Mesendoderm (in vitro differentiated cells): ENCODE results near the gene BTBD8.

Experiments used
- DNase-seq: peaks from one replicate; pipeline ENCODE4 v3.0.0; 2013
- H2AK5ac ChIP-seq: 2 replicates; pipeline ENCODE4 v1.6.1; 2013; ENCODE audit warnings: low read length, inconsistent platforms
- H2BK120ac ChIP-seq: 2 replicates; pipeline ENCODE4 v1.6.1; 2013; ENCODE audit warnings: low read depth, mild to moderate bottlenecking, low read length, moderate library complexity, mixed read lengths
- H2BK15ac ChIP-seq: replicated peaks from 2 replicates; pipeline ENCODE4 v1.6.1; 2013; ENCODE audit warnings: low read depth, mild to moderate bottlenecking, moderate library complexity
- H2BK5ac ChIP-seq: 2 replicates; pipeline ENCODE4 v1.6.1; 2013; ENCODE audit warnings: low read length, inconsistent platforms
- H3K18ac ChIP-seq: 2 replicates; pipeline ENCODE4 v1.6.1; 2013; ENCODE audit warnings: mild to moderate bottlenecking, low read length, mixed read lengths
- H3K23ac ChIP-seq: one replicate; pipeline ENCODE4 v1.6.1; 2013; ENCODE audit warnings: low read length
- H3K27ac ChIP-seq: 2 replicates; pipeline ENCODE4 v1.5.1; 2013; ENCODE audit warnings: low read depth, mild to moderate bottlenecking, inconsistent platforms, low read length, moderate library complexity
- H3K27me3 ChIP-seq: 2 replicates; pipeline ENCODE4 v1.6.1; 2013; ENCODE audit warnings: low read length, control low read depth, mild to moderate bottlenecking, inconsistent platforms; ENCODE audit not compliant: insufficient read depth, poor library complexity
- H3K36me3 ChIP-seq: 2 replicates; pipeline ENCODE4 v1.6.1; 2013; ENCODE audit warnings: low read length, inconsistent platforms; ENCODE audit not compliant: control insufficient read depth, insufficient read depth
- H3K4ac ChIP-seq: one replicate; pipeline ENCODE4 v1.6.1; 2013; ENCODE audit warnings: low read depth, mild to moderate bottlenecking, low read length, moderate library complexity
- H3K4me1 ChIP-seq: 2 replicates; pipeline ENCODE4 v1.6.1; 2013; ENCODE audit warnings: low read depth, low read length, inconsistent platforms; ENCODE audit not compliant: control insufficient read depth
- H3K4me2 ChIP-seq: 2 replicates; pipeline ENCODE4 v1.6.1; 2013; ENCODE audit warnings: low read length
- H3K4me3 ChIP-seq: 2 replicates; pipeline ENCODE4 v1.5.1; 2013; ENCODE audit warnings: mild to moderate bottlenecking, low read length
- H3K56ac ChIP-seq: one replicate; pipeline ENCODE4 v1.6.1; 2013; ENCODE audit warnings: low read length
- H3K79me1 ChIP-seq: 2 replicates; pipeline ENCODE4 v1.6.1; 2013; ENCODE audit warnings: low read length, inconsistent platforms
- H3K79me2 ChIP-seq: 2 replicates; pipeline ENCODE4 v1.6.1; 2013; ENCODE audit warnings: mild to moderate bottlenecking, low read length; ENCODE audit not compliant: control insufficient read depth, insufficient read depth
- H3K9ac ChIP-seq: 2 replicates; pipeline ENCODE4 v1.6.1; 2013; ENCODE audit warnings: low read length, inconsistent platforms
- H4K5ac ChIP-seq: one replicate; pipeline ENCODE4 v1.6.1; 2013; ENCODE audit warnings: low read length
- H4K8ac ChIP-seq: one replicate; pipeline ENCODE4 v1.6.1; 2013; ENCODE audit warnings: low read depth, mild to moderate bottlenecking, control low read depth, low read length, moderate library complexity
- whole genome bisulfite sequencing: extraction: QIAGEN DNeasy Blood & Tissue Kit; methylation state at CpG from one replicate; pipeline ENCODE4 v1.1.7; 2013; ENCODE audit warnings: low lambda C conversion rate, missing lambda C conversion rate; ENCODE audit not compliant: insufficient coverage; ENCODE audit errors: extremely low coverage; 5-methylcytosine and 5-hydroxymethylcytosine counted together

The BTBD8 gene

GRCh38 chr1:92040971-92041370 lies 39.2 kb upstream of the BTBD8 start:
- Histone ChIP-seq H3K4me3 (no peak overlapping the region), H3K56ac (no peak overlapping the region), H3K36me3 (no peaks in the 10 kb centered on the region), H2BK120ac (no peak overlapping the region), H4K5ac (no peak overlapping the region), H3K4me2 (no peak overlapping the region), H3K18ac (no peak overlapping the region), H2BK15ac (no peak overlapping the region), H4K8ac (no peak overlapping the region), H3K4me1 (no peaks in the 10 kb centered on the region), H3K9ac (no peak overlapping the region), H3K27me3 (no peaks in the 10 kb centered on the region), H3K79me2 (no peaks in the 10 kb centered on the region), H3K79me1 (no peaks in the 10 kb centered on the region), H2AK5ac (no peak overlapping the region), H2BK5ac (no peak overlapping the region), H3K23ac (no peak overlapping the region), H3K27ac (no peak overlapping the region), H3K4ac (no peak overlapping the region)
- no CpG with 5 or more reads among the region's 1 CpG for WGBS
- DNase-seq, result no peak

GRCh38 chr1:92043621-92044020 lies 36.5 kb upstream of the BTBD8 start:
- no peak overlapping the region for H2AK5ac ChIP-seq
- no peak overlapping the region for H3K9ac ChIP-seq
- no CpG with 5 or more reads among the region's 5 CpGs for WGBS

GRCh38 chr1:92045766-92046495 lies 34.2 kb upstream of the BTBD8 start:
- H4K5ac ChIP-seq, result no peak overlapping the region
- no peak overlapping the region for H3K56ac ChIP-seq
- H3K23ac ChIP-seq, result no peak overlapping the region
- no peak for DNase-seq
- no peak overlapping the region for H3K4me2 ChIP-seq
- no peaks in the 10 kb centered on the region for H3K36me3 ChIP-seq
- H3K79me1 ChIP-seq, result no peaks in the 10 kb centered on the region
- no peak overlapping the region for H3K9ac ChIP-seq
- H3K18ac ChIP-seq, result no peak overlapping the region
- no CpG with 5 or more reads among the region's 2 CpGs for WGBS
- no peaks in the 10 kb centered on the region for H3K4me1 ChIP-seq
- H3K4ac ChIP-seq, result no peak overlapping the region
- no peak overlapping the region for H3K4me3 ChIP-seq
- no peak overlapping the region for H2BK15ac ChIP-seq
- no peak overlapping the region for H2BK120ac ChIP-seq
- H4K8ac ChIP-seq, result no peak overlapping the region
- no peak overlapping the region for H2BK5ac ChIP-seq
- H2AK5ac ChIP-seq, result no peak overlapping the region
- H3K79me2 ChIP-seq, result no peaks in the 10 kb centered on the region
- no peak overlapping the region for H3K27ac ChIP-seq
- H3K27me3 ChIP-seq, result no peaks in the 10 kb centered on the region

More at GRCh38 chr1:92043621-92044020, 36.5 kb upstream of the BTBD8 start:
- Histone ChIP-seq H3K4ac (no peak overlapping the region), H3K4me1 (no peaks in the 10 kb centered on the region), H3K18ac (no peak overlapping the region), H3K79me2 (no peaks in the 10 kb centered on the region), H3K56ac (no peak overlapping the region), H3K4me3 (no peak overlapping the region), H4K8ac (no peak overlapping the region), H3K4me2 (no peak overlapping the region), H3K27me3 (no peaks in the 10 kb centered on the region), H2BK15ac (no peak overlapping the region), H3K23ac (no peak overlapping the region), H3K79me1 (no peaks in the 10 kb centered on the region), H2BK120ac (no peak overlapping the region), H3K27ac (no peak overlapping the region), H3K36me3 (no peaks in the 10 kb centered on the region), H4K5ac (no peak overlapping the region), H2BK5ac (no peak overlapping the region)
- peak; percentile 27 for DNase-seq

- Histone ChIP-seq H3K4ac (no peak overlapping the region), H3K9ac (no peak overlapping the region), H3K4me3 (no peak overlapping the region), H3K79me2 (no peaks in the 10 kb centered on the region), H3K27ac (no peak overlapping the region), H3K27me3 (no peaks in the 10 kb centered on the region), H3K4me1 (no peaks in the 10 kb centered on the region), H2BK15ac (no peak overlapping the region), H2AK5ac (no peak overlapping the region), H4K5ac (no peak overlapping the region), H3K18ac (no peak overlapping the region), H4K8ac (no peak overlapping the region), H3K4me2 (no peak overlapping the region), H2BK120ac (no peak overlapping the region), H3K23ac (no peak overlapping the region), H3K36me3 (no peaks in the 10 kb centered on the region), H3K79me1 (no peaks in the 10 kb centered on the region), H2BK5ac (no peak overlapping the region), H3K56ac (no peak overlapping the region)
- DNase-seq, result peak; percentile 7
Measured at GRCh38 chr1:92051948-92052347, 28.2 kb upstream of the BTBD8 start.

- peak; percentile 45 for DNase-seq
- no CpG with 5 or more reads among the region's 3 CpGs for WGBS
- no peaks in the 10 kb centered on the region for H3K27me3 ChIP-seq
Measured at GRCh38 chr1:92065042-92065441, 15.1 kb upstream of the BTBD8 start.

GRCh38 chr1:92066321-92066720 lies 13.8 kb upstream of the BTBD8 start:
- Histone ChIP-seq H4K5ac (no peak overlapping the region), H2BK15ac (no peak overlapping the region), H4K8ac (no peak overlapping the region), H3K4me2 (no peak overlapping the region), H3K56ac (no peak overlapping the region), H2BK120ac (no peak overlapping the region), H3K18ac (no peak overlapping the region), H3K36me3 (no peaks in the 10 kb centered on the region), H3K79me2 (no peaks in the 10 kb centered on the region), H3K4ac (no peak overlapping the region), H3K27ac (no peak overlapping the region), H3K23ac (no peak overlapping the region), H2AK5ac (no peak overlapping the region), H3K79me1 (no peaks in the 10 kb centered on the region), H3K4me1 (no peaks in the 10 kb centered on the region), H3K9ac (no peak overlapping the region), H2BK5ac (no peak overlapping the region), H3K27me3 (no peaks in the 10 kb centered on the region), H3K4me3 (no peak overlapping the region)
- no peak for DNase-seq
- no CpG with 5 or more reads among the region's 8 CpGs for WGBS

More at GRCh38 chr1:92065042-92065441, 15.1 kb upstream of the BTBD8 start:
- no peak overlapping the region for H2BK5ac ChIP-seq
- no peaks in the 10 kb centered on the region for H3K79me1 ChIP-seq
- no peak overlapping the region for H3K23ac ChIP-seq
- no peak overlapping the region for H3K56ac ChIP-seq
- H3K4ac ChIP-seq, result no peak overlapping the region
- no peak overlapping the region for H4K8ac ChIP-seq
- no peak overlapping the region for H3K27ac ChIP-seq
- no peaks in the 10 kb centered on the region for H3K79me2 ChIP-seq
- H3K4me3 ChIP-seq, result no peak overlapping the region
- H3K9ac ChIP-seq, result no peak overlapping the region
- no peak overlapping the region for H2AK5ac ChIP-seq
- H3K4me2 ChIP-seq, result no peak overlapping the region
- H3K36me3 ChIP-seq, result no peaks in the 10 kb centered on the region
- H2BK120ac ChIP-seq, result no peak overlapping the region
- no peaks in the 10 kb centered on the region for H3K4me1 ChIP-seq
- no peak overlapping the region for H3K18ac ChIP-seq
- no peak overlapping the region for H4K5ac ChIP-seq
- H2BK15ac ChIP-seq, result no peak overlapping the region
